GM12878 (cell line): ENCODE measurements around the gene TET1. TPM values are rescaled to one million over a fixed set of nuclear protein-coding genes. Genes with fewer than 3 reads are reported as not detected.

Experiments
- ATAC-seq: fragments of 200-7000 bp; cut with Tn5 transposase; 3 replicates; pipeline ENCODE4 v1.9.1; 2020; ENCODE audit warnings: mild to moderate bottlenecking, moderate library complexity
- BruUV-seq: library from RNA; stranded (reverse); fragments of 400-500 nt; replicated peaks from 2 replicates; lab custom pipeline; 2021; lab: Mats Ljungman, UMichigan
- CTCF ChIA-PET: fragments of 300-600 bp; sonication (Branson Sonifier 250); formaldehyde crosslinking; extraction: SDS; loops from one replicate; lab custom pipeline; 2021; ENCODE audit warnings: inconsistent platforms; lab: Yijun Ruan, JAX
- POLR2A ChIA-PET: fragments of 350-600 bp; formaldehyde crosslinking; extraction: SDS; loops from one replicate; lab custom pipeline; 2021; ENCODE audit warnings: inconsistent platforms; lab: Charles Lee
- RAD21 ChIA-PET: fragments of 300-600 bp; sonication (Branson Sonifier 250); formaldehyde crosslinking; loops from one replicate; lab custom pipeline; 2023; ENCODE audit warnings: antibody characterized with exemption; ENCODE audit not compliant: unreplicated experiment; lab: Charles Lee
- SMC1A ChIA-PET: fragments of 300-600 bp; sonication (Branson Sonifier 250); formaldehyde crosslinking; loops from one replicate; lab custom pipeline; 2023; ENCODE audit not compliant: unreplicated experiment, uncharacterized antibody; lab: Charles Lee
- DNase-seq: peaks from one replicate; pipeline ENCODE4 v3.0.0-alpha.2; 2011; ENCODE audit warnings: low read depth, low spot score
- FAIRE-seq: peaks from 3 replicates; lab custom pipeline; 2011; peaks lifted over from hg19 to GRCh38; lab: Jason Lieb, UNC
- H2AFZ ChIP-seq: 2 replicates; pipeline ENCODE4 v1.6.0; 2011; ENCODE audit warnings: low read depth, low read length, control low read depth; ENCODE audit not compliant: control insufficient read depth
- H3K27ac ChIP-seq: 2 replicates; pipeline ENCODE4 v1.5.1; 2011; ENCODE audit warnings: control low read depth; ENCODE audit not compliant: control insufficient read depth, insufficient read depth
- H3K27me3 ChIP-seq, 2 experiments: replicated peaks in 1 of 2; 2 replicates each; pipeline versions ENCODE4 v1.6.0 to v1.6.1; 2011; ENCODE audit warnings: low read length in 1 of 2; ENCODE audit not compliant: control insufficient read depth in 2 of 2, insufficient read depth in 2 of 2
- H3K36me3 ChIP-seq, 2 experiments: 2 replicates each; pipeline ENCODE4 v1.5.1; 2011; ENCODE audit warnings: low read length in 1 of 2; ENCODE audit not compliant: control insufficient read depth in 2 of 2, insufficient read depth in 2 of 2
- H3K4me1 ChIP-seq: 2 replicates; pipeline ENCODE4 v1.6.1; 2011; ENCODE audit warnings: mild to moderate bottlenecking, low read length, moderate library complexity, mixed read lengths; ENCODE audit not compliant: control insufficient read depth, insufficient read depth
- H3K4me2 ChIP-seq: 2 replicates; pipeline ENCODE4 v1.6.0; 2011; ENCODE audit warnings: control low read depth; ENCODE audit not compliant: control insufficient read depth, insufficient read depth
- H3K4me3 ChIP-seq: fragments of 200-600 bp; sonication (generic); 2 replicates; pipeline ENCODE4 v1.5.1; 2016
- H3K79me2 ChIP-seq: 2 replicates; pipeline ENCODE4 v1.6.0; 2011; ENCODE audit warnings: low read length; ENCODE audit not compliant: control insufficient read depth, insufficient read depth
- H3K9ac ChIP-seq: 2 replicates; pipeline ENCODE4 v1.8.0; 2011; ENCODE audit warnings: low read length, control low read depth, mixed read lengths; ENCODE audit not compliant: control insufficient read depth, insufficient read depth
- H3K9me3 ChIP-seq: replicated peaks from 3 replicates; pipeline ENCODE4 v1.5.1; 2011; ENCODE audit warnings: mild to moderate bottlenecking, low read length; ENCODE audit not compliant: control insufficient read depth, insufficient read depth
- H4K20me1 ChIP-seq: 2 replicates; pipeline ENCODE4 v1.6.0; 2011; ENCODE audit not compliant: control insufficient read depth, insufficient read depth
- BRCA1 ChIP-seq: IDR thresholded peaks from 2 replicates; pipeline ENCODE4 v1.6.1; 2011; ENCODE audit warnings: low read depth, low read length, improper control_type of control experiment
- CBFB ChIP-seq: IDR thresholded peaks from 2 replicates; pipeline ENCODE4 v1.6.1; 2016; ENCODE audit warnings: antibody characterized with exemption, low read depth
- CUX1 ChIP-seq: IDR thresholded peaks from 2 replicates; pipeline ENCODE4 v1.6.1; 2012; ENCODE audit warnings: improper control_type of control experiment, low read depth, low read length; ENCODE audit not compliant: insufficient replicate concordance
- DPF2 ChIP-seq: fragments of 450-650 bp; IDR thresholded peaks from 2 replicates; pipeline ENCODE4 v1.6.1; 2017; ENCODE audit warnings: mild to moderate bottlenecking
- EZH2 ChIP-seq: IDR thresholded peaks from 2 replicates; pipeline ENCODE4 v1.6.1; 2012; ENCODE audit warnings: low read depth, mild to moderate bottlenecking, control low read depth, inconsistent platforms, low read length, borderline replicate concordance; ENCODE audit not compliant: control insufficient read depth
- PBX3 ChIP-seq: IDR thresholded peaks from 2 replicates; pipeline ENCODE4 v1.6.1; 2011; ENCODE audit warnings: mild to moderate bottlenecking, low read depth, low read length, moderate library complexity; ENCODE audit not compliant: insufficient replicate concordance
- ZNF24 ChIP-seq: fragments of 450-650 bp; IDR thresholded peaks from 2 replicates; pipeline ENCODE4 v1.6.1; 2017; ENCODE audit warnings: antibody characterized with exemption, mild to moderate bottlenecking
- WGBS: methylation state at CpG from one replicate; pipeline ENCODE4 v1.1.6; 2016; ENCODE audit warnings: low lambda C conversion rate; ENCODE audit not compliant: insufficient replicate concordance, insufficient coverage; ENCODE audit errors: missing lambda C conversion rate; 5-methylcytosine and 5-hydroxymethylcytosine counted together
- in situ Hi-C: fragments of 300-500 bp; cut with MboI; formaldehyde crosslinking; loops from 9 replicates; pipeline ENCODE4 v1.14.3; 2018; ENCODE audit warnings: mixed read lengths
- intact Hi-C: fragments of 100-400 bp; cut with micrococcal nuclease; formaldehyde crosslinking; loops from one replicate; pipeline ENCODE4 v1.14.2; 2022; ENCODE audit not compliant: unreplicated experiment
- polyA plus RNA-seq, 11 experiments: library from polyadenylated mRNA; depleted of rRNA in 4 of 11; unstranded in 6 of 11; stranded (reverse) in 5 of 11; fragments of >200 nt; fragmentation: Nextera tagmentation in 4 of 11; fragmentation: Illumina TruSeq in 1 of 11; extraction: Ambion mirVana in 4 of 11; extraction: Trizol in 1 of 11; gene quantifications; 1 replicate in 1 of 11; 2 replicates in 10 of 11; pipeline versions ENCODE4 v1.2.1 to v1.2.3, GENCODE V29; 2011 to 2016; ENCODE audit warnings: inconsistent platforms in 2 of 11, missing spikeins in 2 of 11, low read depth in 1 of 11
- small RNA-seq: library from RNA; depleted of rRNA; stranded (forward); fragments of <200 nt; gene quantifications from one replicate; pipeline ENCODE3, GENCODE V24; 2014
- total RNA-seq, 4 experiments: library from RNA; depleted of rRNA in 3 of 4; stranded (reverse); fragments of >200 nt in 3 of 4; fragmentation: Illumina TruSeq in 1 of 4; extraction: Trizol in 1 of 4; gene quantifications; 2 replicates each; pipeline versions ENCODE4 v1.2.1 to v1.2.3, GENCODE V29; 2013 to 2021

TET1 gene
- total and polyA plus RNA-seq, 10 of the 15 experiments (the other 5 are each of a cell fraction or from before 2014, with no cell fraction given) = 0.22 to 1.4 (median 0.60) TPM

- Histone ChIP-seq H3K9me3 (no peaks in the 10 kb centered on the region), H3K4me3 (no peak overlapping the region), H3K9ac (no peak overlapping the region), H3K79me2 (no peaks in the 10 kb centered on the region), H3K4me1 (no peaks in the 10 kb centered on the region), H3K27ac (no peak overlapping the region), H3K4me2 (no peak overlapping the region), H4K20me1 (no peaks in the 10 kb centered on the region), H3K36me3 (peaks cover 5 to 9% of the 10 kb centered on the region in 2 experiments), H3K27me3 (no peaks in the 10 kb centered on the region), H2AFZ (no peak overlapping the region)
- SMC1A ChIA-PET = no interaction called here
- POLR2A ChIA-PET = interaction anchor here (0.7 kb wide), 1 partner anchor 209 kb away, joined by 4 read pairs; no protein-coding TSS in a partner anchor
- no peak for DNase-seq
- BruUV-seq = no TSS peak
- RAD21 ChIA-PET = no interaction called here
- FAIRE-seq = no peak
- TF ChIP-seq ZNF24 (no peak), DPF2 (no peak), CBFB (no peak), EZH2 (no peak), PBX3 (no peak), CUX1 (no peak), BRCA1 (no peak)
- CTCF ChIA-PET = interaction anchor here (0.7 to 1.3 kb wide), 2 partner anchors 12 to 192 kb away, joined by 3 to 5 read pairs; no protein-coding TSS in a partner anchor
- WGBS = 49% methylated on average over 6 of the region's 6 CpGs
- in situ Hi-C loops = no loop called here
- no peak for ATAC-seq
- intact Hi-C loops = no loop called here
These were observed 182.3 kb downstream of the TET1 start for GRCh38 chr10:68742397-68742796.

Small RNA genes within 50 kb of the gene (small RNA-seq; reads per million reads assigned to genes)
- not detected for gene RF00019

Other genes starting within 250 kb of the TET1 start
- gene HNRNPH3, start 228.3 kb upstream of the TET1 start, total RNA-seq (2014; rRNA removed) = 20.1 and 23.4 TPM in 2 replicates
- 21.1 and 24.0 TPM in 2 replicates for gene HNRNPH3, start 228.3 kb upstream of the TET1 start, total RNA-seq (2014; rRNA removed; fragmentation: Illumina TruSeq; extraction: Trizol)
- gene HNRNPH3, start 228.3 kb upstream of the TET1 start, total RNA-seq (2021) = 98.1 and 104 TPM in 2 replicates
- 139 and 198 TPM in 2 replicates for gene HNRNPH3, start 228.3 kb upstream of the TET1 start, polyA plus RNA-seq (2011; rRNA removed)
- gene HNRNPH3, start 228.3 kb upstream of the TET1 start, polyA plus RNA-seq (2014; fragmentation: Illumina TruSeq; extraction: Trizol) = 292 and 414 TPM in 2 replicates
- 10 to 100 TPM; 76.0 to 98.7 TPM for gene HNRNPH3, start 228.3 kb upstream of the TET1 start, polyA plus RNA-seq (2014; fragmentation: Nextera tagmentation; extraction: Ambion mirVana)
- gene HNRNPH3, start 228.3 kb upstream of the TET1 start, polyA plus RNA-seq (2014; rRNA removed) = 142 and 181 TPM in 2 replicates
- gene HNRNPH3, start 228.3 kb upstream of the TET1 start, polyA plus RNA-seq (2016; fragmentation: Nextera tagmentation; extraction: Ambion mirVana) = 100 to 1,000 TPM; 198 to 230 TPM
- 2.0 and 3.3 TPM in 2 replicates for gene PBLD, start 227.4 kb upstream of the TET1 start, total RNA-seq (2014; rRNA removed)
- gene PBLD, start 227.4 kb upstream of the TET1 start, total RNA-seq (2014; rRNA removed; fragmentation: Illumina TruSeq; extraction: Trizol) = 2.5 and 2.8 TPM in 2 replicates
- gene PBLD, start 227.4 kb upstream of the TET1 start, total RNA-seq (2021) = 1.5 and 1.9 TPM in 2 replicates
- gene PBLD, start 227.4 kb upstream of the TET1 start, polyA plus RNA-seq (2011; rRNA removed) = 0.68 and 0.78 TPM in 2 replicates
- 2.8 and 3.4 TPM in 2 replicates for gene PBLD, start 227.4 kb upstream of the TET1 start, polyA plus RNA-seq (2014; fragmentation: Illumina TruSeq; extraction: Trizol)
- gene PBLD, start 227.4 kb upstream of the TET1 start, polyA plus RNA-seq (2014; fragmentation: Nextera tagmentation; extraction: Ambion mirVana) = 1 to 10 TPM; 1.0 to 1.2 TPM
- gene PBLD, start 227.4 kb upstream of the TET1 start, polyA plus RNA-seq (2014; rRNA removed) = 1.4 and 1.6 TPM in 2 replicates
- gene PBLD, start 227.4 kb upstream of the TET1 start, polyA plus RNA-seq (2016; fragmentation: Nextera tagmentation; extraction: Ambion mirVana) = 1 to 10 TPM; 1.4 to 2.0 TPM
- gene RUFY2, start 153.1 kb upstream of the TET1 start, total RNA-seq (2014; rRNA removed) = 7.1 and 10.9 TPM in 2 replicates
- gene RUFY2, start 153.1 kb upstream of the TET1 start, total RNA-seq (2014; rRNA removed; fragmentation: Illumina TruSeq; extraction: Trizol) = 8.4 and 9.3 TPM in 2 replicates
- 5.4 and 6.2 TPM in 2 replicates for gene RUFY2, start 153.1 kb upstream of the TET1 start, total RNA-seq (2021)
- gene RUFY2, start 153.1 kb upstream of the TET1 start, polyA plus RNA-seq (2011; rRNA removed) = 7.6 and 13.1 TPM in 2 replicates
- gene RUFY2, start 153.1 kb upstream of the TET1 start, polyA plus RNA-seq (2014; fragmentation: Illumina TruSeq; extraction: Trizol) = 4.8 and 6.5 TPM in 2 replicates
- 1 to 10 TPM; 1.7 to 2.3 TPM for gene RUFY2, start 153.1 kb upstream of the TET1 start, polyA plus RNA-seq (2014; fragmentation: Nextera tagmentation; extraction: Ambion mirVana)
- 3.7 and 5.0 TPM in 2 replicates for gene RUFY2, start 153.1 kb upstream of the TET1 start, polyA plus RNA-seq (2014; rRNA removed)
- gene RUFY2, start 153.1 kb upstream of the TET1 start, polyA plus RNA-seq (2016; fragmentation: Nextera tagmentation; extraction: Ambion mirVana) = 1 to 10 TPM; 5.5 to 6.4 TPM
- 36.2 and 38.1 TPM in 2 replicates for gene DNA2, start 88.4 kb upstream of the TET1 start, total RNA-seq (2014; rRNA removed)
- gene DNA2, start 88.4 kb upstream of the TET1 start, total RNA-seq (2014; rRNA removed; fragmentation: Illumina TruSeq; extraction: Trizol) = 35.8 and 40.9 TPM in 2 replicates
- 34.8 and 41.8 TPM in 2 replicates for gene DNA2, start 88.4 kb upstream of the TET1 start, total RNA-seq (2021)
- gene DNA2, start 88.4 kb upstream of the TET1 start, polyA plus RNA-seq (2011; rRNA removed) = 29.2 and 45.7 TPM in 2 replicates
- 32.6 and 38.5 TPM in 2 replicates for gene DNA2, start 88.4 kb upstream of the TET1 start, polyA plus RNA-seq (2014; fragmentation: Illumina TruSeq; extraction: Trizol)
- 10 to 100 TPM; 17.7 to 19.6 TPM for gene DNA2, start 88.4 kb upstream of the TET1 start, polyA plus RNA-seq (2014; fragmentation: Nextera tagmentation; extraction: Ambion mirVana)
- 20.2 and 21.9 TPM in 2 replicates for gene DNA2, start 88.4 kb upstream of the TET1 start, polyA plus RNA-seq (2014; rRNA removed)
- 10 to 100 TPM; 25.7 to 27.7 TPM for gene DNA2, start 88.4 kb upstream of the TET1 start, polyA plus RNA-seq (2016; fragmentation: Nextera tagmentation; extraction: Ambion mirVana)
- 7.7 and 9.6 TPM in 2 replicates for gene SLC25A16, start 32.8 kb upstream of the TET1 start, total RNA-seq (2014; rRNA removed)
- 8.6 and 11.2 TPM in 2 replicates for gene SLC25A16, start 32.8 kb upstream of the TET1 start, total RNA-seq (2014; rRNA removed; fragmentation: Illumina TruSeq; extraction: Trizol)
- gene SLC25A16, start 32.8 kb upstream of the TET1 start, total RNA-seq (2021) = 12.9 TPM in 2 replicates
- gene SLC25A16, start 32.8 kb upstream of the TET1 start, polyA plus RNA-seq (2011; rRNA removed) = 13.5 and 24.3 TPM in 2 replicates
- 4.8 and 5.5 TPM in 2 replicates for gene SLC25A16, start 32.8 kb upstream of the TET1 start, polyA plus RNA-seq (2014; fragmentation: Illumina TruSeq; extraction: Trizol)
- gene SLC25A16, start 32.8 kb upstream of the TET1 start, polyA plus RNA-seq (2014; fragmentation: Nextera tagmentation; extraction: Ambion mirVana) = 1 to 10 TPM; 2.2 to 4.2 TPM
- gene SLC25A16, start 32.8 kb upstream of the TET1 start, polyA plus RNA-seq (2014; rRNA removed) = 6.1 and 8.1 TPM in 2 replicates
- 10 to 100 TPM in 1 of 2 experiments, 1 to 10 TPM in 1; 8.3 to 11.1 TPM for gene SLC25A16, start 32.8 kb upstream of the TET1 start, polyA plus RNA-seq (2016; fragmentation: Nextera tagmentation; extraction: Ambion mirVana)
- 63.6 and 66.1 TPM in 2 replicates for gene CCAR1, start 160.9 kb downstream of the TET1 start, total RNA-seq (2014; rRNA removed)
- 107 and 117 TPM in 2 replicates for gene CCAR1, start 160.9 kb downstream of the TET1 start, total RNA-seq (2014; rRNA removed; fragmentation: Illumina TruSeq; extraction: Trizol)
- gene CCAR1, start 160.9 kb downstream of the TET1 start, total RNA-seq (2021) = 66.7 and 79.3 TPM in 2 replicates
- 64.9 and 78.7 TPM in 2 replicates for gene CCAR1, start 160.9 kb downstream of the TET1 start, polyA plus RNA-seq (2011; rRNA removed)
- 110 and 147 TPM in 2 replicates for gene CCAR1, start 160.9 kb downstream of the TET1 start, polyA plus RNA-seq (2014; fragmentation: Illumina TruSeq; extraction: Trizol)
- gene CCAR1, start 160.9 kb downstream of the TET1 start, polyA plus RNA-seq (2014; fragmentation: Nextera tagmentation; extraction: Ambion mirVana) = 10 to 100 TPM; 35.5 to 48.8 TPM
- 60.1 and 68.2 TPM in 2 replicates for gene CCAR1, start 160.9 kb downstream of the TET1 start, polyA plus RNA-seq (2014; rRNA removed)
- 100 to 1,000 TPM; 113 to 124 TPM for gene CCAR1, start 160.9 kb downstream of the TET1 start, polyA plus RNA-seq (2016; fragmentation: Nextera tagmentation; extraction: Ambion mirVana)